Neural cell (in vitro differentiated cells): ENCODE measurements around the gene ASTL. TPM values are rescaled to one million over a fixed set of nuclear protein-coding genes. Genes with fewer than 3 reads are reported as not detected.

Experiments used
- H2AFZ ChIP-seq: fragments of 200-600, 300-800 bp; sonication (generic), shearing (Covaris generic); 2 replicates; pipeline ENCODE4 v1.6.0; 2014; ENCODE audit warnings: low read depth, mild to moderate bottlenecking, antibody characterized with exemption, low read length, moderate library complexity
- H3F3A ChIP-seq: fragments of 200-600 bp; shearing (Covaris generic); 2 replicates; pipeline ENCODE4 v1.6.1; 2016; ENCODE audit warnings: mild to moderate bottlenecking, moderate library complexity, mixed read lengths, antibody characterized with exemption, low read length; ENCODE audit not compliant: insufficient read depth, poor library complexity, severe bottlenecking
- H3K27ac ChIP-seq: fragments of 200-600, 300-800 bp; sonication (generic), shearing (Covaris generic); 2 replicates; pipeline ENCODE4 v1.5.1; 2014; ENCODE audit warnings: mild to moderate bottlenecking, low read length, moderate library complexity
- H3K27me3 ChIP-seq: fragments of 300-800, 200-600 bp; sonication (generic), shearing (Covaris generic); 2 replicates; pipeline ENCODE4 v1.6.0; 2014; ENCODE audit warnings: mild to moderate bottlenecking, low read depth, low read length, moderate library complexity; ENCODE audit not compliant: insufficient read depth
- H3K36me3 ChIP-seq: fragments of 300-800, 200-600 bp; sonication (generic), shearing (Covaris generic); 2 replicates; pipeline ENCODE4 v1.5.1; 2014; ENCODE audit warnings: mild to moderate bottlenecking, antibody characterized with exemption, low read length, moderate library complexity; ENCODE audit not compliant: insufficient read depth
- H3K4me2 ChIP-seq: fragments of 300-800, 200-600 bp; sonication (generic), shearing (Covaris generic); 2 replicates; pipeline ENCODE4 v1.6.0; 2014; ENCODE audit warnings: mild to moderate bottlenecking, low read length
- H3K4me3 ChIP-seq: fragments of 300-800, 200-600 bp; sonication (generic), shearing (Covaris generic); 2 replicates; pipeline ENCODE4 v1.5.1; 2014; ENCODE audit warnings: mild to moderate bottlenecking, low read length, moderate library complexity
- H3K79me2 ChIP-seq: fragments of 200-600 bp; shearing (Covaris generic); replicated peaks from 2 replicates; pipeline ENCODE4 v1.6.0; 2014; ENCODE audit warnings: mild to moderate bottlenecking, low read length, moderate library complexity; ENCODE audit not compliant: insufficient read depth
- H3K9ac ChIP-seq: fragments of 300-800, 200-600 bp; sonication (generic), shearing (Covaris generic); 2 replicates; pipeline ENCODE4 v1.6.1; 2016; ENCODE audit warnings: mild to moderate bottlenecking, low read length, mixed read lengths
- H3K9me2 ChIP-seq: fragments of 200-600 bp; shearing (Covaris generic); 2 replicates; pipeline ENCODE4 v1.6.1; 2016; ENCODE audit warnings: mild to moderate bottlenecking, low read length, mixed read lengths; ENCODE audit not compliant: insufficient read depth
- H3K9me3 ChIP-seq: fragments of 200-600, 300-800 bp; sonication (generic), shearing (Covaris generic); 2 replicates; pipeline ENCODE4 v1.6.1; 2016; ENCODE audit warnings: mild to moderate bottlenecking, mixed run types, low read length, moderate library complexity, mixed read lengths
- H4K20me1 ChIP-seq: fragments of 200-600 bp; shearing (Covaris generic); 2 replicates; pipeline ENCODE4 v1.6.1; 2016; ENCODE audit warnings: mild to moderate bottlenecking, mixed run types; ENCODE audit not compliant: insufficient read depth
- EP300 ChIP-seq: fragments of 450-650 bp; conservative IDR thresholded peaks from 2 replicates; pipeline ENCODE4 v1.6.1; 2014; ENCODE audit warnings: antibody characterized with exemption, mild to moderate bottlenecking, moderate library complexity; ENCODE audit not compliant: poor library complexity, severe bottlenecking
- EZH2 ChIP-seq: fragments of 200-600, 300-800 bp; shearing (Covaris generic), sonication (generic); IDR thresholded peaks from 2 replicates; pipeline ENCODE4 v1.6.1; 2014; ENCODE audit warnings: antibody characterized with exemption, low read length, borderline replicate concordance, mild to moderate bottlenecking; ENCODE audit not compliant: insufficient read depth, poor library complexity, severe bottlenecking
- MXI1 ChIP-seq: fragments of 450-650 bp; conservative IDR thresholded peaks from 2 replicates; pipeline ENCODE4 v1.6.1; 2014; ENCODE audit warnings: antibody characterized with exemption, mild to moderate bottlenecking; ENCODE audit not compliant: poor library complexity, severe bottlenecking
- POLR2AphosphoS5 ChIP-seq: IDR thresholded peaks from 2 replicates; pipeline ENCODE4 v1.6.1; 2012
- RAD21 ChIP-seq: fragments of 450-650 bp; conservative IDR thresholded peaks from 2 replicates; pipeline ENCODE4 v1.6.1; 2014; ENCODE audit warnings: antibody characterized with exemption, mild to moderate bottlenecking, moderate library complexity
- SMC3 ChIP-seq: fragments of 450-650 bp; conservative IDR thresholded peaks from 2 replicates; pipeline ENCODE4 v1.6.1; 2014; ENCODE audit warnings: antibody characterized with exemption, mild to moderate bottlenecking, moderate library complexity; ENCODE audit not compliant: poor library complexity
- TAF1 ChIP-seq: IDR thresholded peaks from 2 replicates; pipeline ENCODE4 v1.6.1; 2012; ENCODE audit warnings: low read depth
- polyA plus RNA-seq: library from polyadenylated mRNA; depleted of rRNA; stranded (reverse); fragments of >200 nt; gene quantifications from 2 replicates; pipeline ENCODE4 v1.2.3, GENCODE V29; 2014
- TF ChIP-seq, protein P1 (sequence below): IDR thresholded peaks from 2 replicates; pipeline ENCODE4 v1.6.1; 2012; ENCODE audit warnings: borderline replicate concordance
- TF ChIP-seq, protein P2 (sequence below): fragments of 450-650 bp; IDR thresholded peaks from 2 replicates; pipeline ENCODE4 v1.5.1; 2014; ENCODE audit warnings: antibody characterized with exemption, mild to moderate bottlenecking, moderate library complexity; ENCODE audit not compliant: poor library complexity, severe bottlenecking

ASTL gene
- polyA plus RNA-seq, 1 donor from 2014 or later, result not detected

DNA sequence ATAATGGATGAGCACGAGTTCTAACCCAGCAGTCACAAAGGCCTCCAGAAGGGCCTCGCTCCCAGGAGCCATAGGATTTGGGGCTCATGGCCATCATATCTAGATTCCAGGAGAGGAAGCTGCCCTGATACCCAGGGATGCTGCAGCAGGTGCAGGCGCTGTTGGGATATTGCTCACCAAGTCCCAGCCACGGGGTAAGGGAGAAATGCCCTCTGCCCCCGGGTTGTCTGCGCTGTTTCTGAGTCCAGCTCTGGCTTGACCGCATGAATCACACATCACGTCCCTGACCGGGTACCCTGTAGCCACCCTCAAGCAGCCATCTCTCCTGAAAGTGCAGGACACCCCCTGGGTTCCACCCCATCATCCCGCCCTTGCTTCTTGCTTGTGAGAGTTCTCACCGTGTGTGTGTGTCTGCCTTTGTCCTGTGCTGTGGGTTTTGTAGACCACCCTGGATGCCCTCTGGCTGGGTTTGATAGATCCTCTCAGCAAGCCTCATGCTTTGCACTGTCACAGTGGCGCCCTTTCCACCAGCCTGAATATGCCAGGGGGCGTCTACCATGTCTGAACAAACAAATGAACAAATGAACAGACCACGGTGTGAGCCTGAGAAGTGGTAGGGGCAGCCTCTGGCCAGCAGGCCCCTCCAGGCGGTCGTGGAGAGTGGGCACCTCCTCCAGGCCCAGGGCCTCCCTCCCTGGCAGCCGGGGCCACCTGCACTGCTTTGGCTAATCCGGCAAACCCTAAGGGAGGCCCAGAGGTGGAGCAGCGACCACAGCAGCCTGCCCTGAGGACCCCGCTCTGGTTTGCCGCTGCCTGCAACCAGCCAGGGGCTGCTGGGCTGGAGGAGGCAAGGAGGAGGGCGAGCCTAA is 54.1 kb downstream of the ASTL start:
- H3K79me2 ChIP-seq, result no peaks in the 10 kb centered on the region
- no peak overlapping the region for H3K4me3 ChIP-seq
- no peak overlapping the region for H3K27ac ChIP-seq
- H3F3A ChIP-seq, result no peaks in the 10 kb centered on the region
- no peak overlapping the region for H2AFZ ChIP-seq
- no peaks in the 10 kb centered on the region for H3K9me2 ChIP-seq
- TF ChIP-seq, protein P1, sequence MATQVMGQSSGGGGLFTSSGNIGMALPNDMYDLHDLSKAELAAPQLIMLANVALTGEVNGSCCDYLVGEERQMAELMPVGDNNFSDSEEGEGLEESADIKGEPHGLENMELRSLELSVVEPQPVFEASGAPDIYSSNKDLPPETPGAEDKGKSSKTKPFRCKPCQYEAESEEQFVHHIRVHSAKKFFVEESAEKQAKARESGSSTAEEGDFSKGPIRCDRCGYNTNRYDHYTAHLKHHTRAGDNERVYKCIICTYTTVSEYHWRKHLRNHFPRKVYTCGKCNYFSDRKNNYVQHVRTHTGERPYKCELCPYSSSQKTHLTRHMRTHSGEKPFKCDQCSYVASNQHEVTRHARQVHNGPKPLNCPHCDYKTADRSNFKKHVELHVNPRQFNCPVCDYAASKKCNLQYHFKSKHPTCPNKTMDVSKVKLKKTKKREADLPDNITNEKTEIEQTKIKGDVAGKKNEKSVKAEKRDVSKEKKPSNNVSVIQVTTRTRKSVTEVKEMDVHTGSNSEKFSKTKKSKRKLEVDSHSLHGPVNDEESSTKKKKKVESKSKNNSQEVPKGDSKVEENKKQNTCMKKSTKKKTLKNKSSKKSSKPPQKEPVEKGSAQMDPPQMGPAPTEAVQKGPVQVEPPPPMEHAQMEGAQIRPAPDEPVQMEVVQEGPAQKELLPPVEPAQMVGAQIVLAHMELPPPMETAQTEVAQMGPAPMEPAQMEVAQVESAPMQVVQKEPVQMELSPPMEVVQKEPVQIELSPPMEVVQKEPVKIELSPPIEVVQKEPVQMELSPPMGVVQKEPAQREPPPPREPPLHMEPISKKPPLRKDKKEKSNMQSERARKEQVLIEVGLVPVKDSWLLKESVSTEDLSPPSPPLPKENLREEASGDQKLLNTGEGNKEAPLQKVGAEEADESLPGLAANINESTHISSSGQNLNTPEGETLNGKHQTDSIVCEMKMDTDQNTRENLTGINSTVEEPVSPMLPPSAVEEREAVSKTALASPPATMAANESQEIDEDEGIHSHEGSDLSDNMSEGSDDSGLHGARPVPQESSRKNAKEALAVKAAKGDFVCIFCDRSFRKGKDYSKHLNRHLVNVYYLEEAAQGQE, result no peak
- TF ChIP-seq RAD21 (no peak), EZH2 (no peak), SMC3 (no peak), POLR2AphosphoS5 (no peak), EP300 (no peak), MXI1 (no peak), TAF1 (no peak)
- TF ChIP-seq, protein P2, sequence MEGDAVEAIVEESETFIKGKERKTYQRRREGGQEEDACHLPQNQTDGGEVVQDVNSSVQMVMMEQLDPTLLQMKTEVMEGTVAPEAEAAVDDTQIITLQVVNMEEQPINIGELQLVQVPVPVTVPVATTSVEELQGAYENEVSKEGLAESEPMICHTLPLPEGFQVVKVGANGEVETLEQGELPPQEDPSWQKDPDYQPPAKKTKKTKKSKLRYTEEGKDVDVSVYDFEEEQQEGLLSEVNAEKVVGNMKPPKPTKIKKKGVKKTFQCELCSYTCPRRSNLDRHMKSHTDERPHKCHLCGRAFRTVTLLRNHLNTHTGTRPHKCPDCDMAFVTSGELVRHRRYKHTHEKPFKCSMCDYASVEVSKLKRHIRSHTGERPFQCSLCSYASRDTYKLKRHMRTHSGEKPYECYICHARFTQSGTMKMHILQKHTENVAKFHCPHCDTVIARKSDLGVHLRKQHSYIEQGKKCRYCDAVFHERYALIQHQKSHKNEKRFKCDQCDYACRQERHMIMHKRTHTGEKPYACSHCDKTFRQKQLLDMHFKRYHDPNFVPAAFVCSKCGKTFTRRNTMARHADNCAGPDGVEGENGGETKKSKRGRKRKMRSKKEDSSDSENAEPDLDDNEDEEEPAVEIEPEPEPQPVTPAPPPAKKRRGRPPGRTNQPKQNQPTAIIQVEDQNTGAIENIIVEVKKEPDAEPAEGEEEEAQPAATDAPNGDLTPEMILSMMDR, result no peak
- no peaks in the 10 kb centered on the region for H3K9me3 ChIP-seq
- no peak overlapping the region for H3K9ac ChIP-seq
- H3K27me3 ChIP-seq, result no peaks in the 10 kb centered on the region
- no peaks in the 10 kb centered on the region for H3K36me3 ChIP-seq
- H3K4me2 ChIP-seq, result no peak overlapping the region
- H4K20me1 ChIP-seq, result no peaks in the 10 kb centered on the region

DNA sequence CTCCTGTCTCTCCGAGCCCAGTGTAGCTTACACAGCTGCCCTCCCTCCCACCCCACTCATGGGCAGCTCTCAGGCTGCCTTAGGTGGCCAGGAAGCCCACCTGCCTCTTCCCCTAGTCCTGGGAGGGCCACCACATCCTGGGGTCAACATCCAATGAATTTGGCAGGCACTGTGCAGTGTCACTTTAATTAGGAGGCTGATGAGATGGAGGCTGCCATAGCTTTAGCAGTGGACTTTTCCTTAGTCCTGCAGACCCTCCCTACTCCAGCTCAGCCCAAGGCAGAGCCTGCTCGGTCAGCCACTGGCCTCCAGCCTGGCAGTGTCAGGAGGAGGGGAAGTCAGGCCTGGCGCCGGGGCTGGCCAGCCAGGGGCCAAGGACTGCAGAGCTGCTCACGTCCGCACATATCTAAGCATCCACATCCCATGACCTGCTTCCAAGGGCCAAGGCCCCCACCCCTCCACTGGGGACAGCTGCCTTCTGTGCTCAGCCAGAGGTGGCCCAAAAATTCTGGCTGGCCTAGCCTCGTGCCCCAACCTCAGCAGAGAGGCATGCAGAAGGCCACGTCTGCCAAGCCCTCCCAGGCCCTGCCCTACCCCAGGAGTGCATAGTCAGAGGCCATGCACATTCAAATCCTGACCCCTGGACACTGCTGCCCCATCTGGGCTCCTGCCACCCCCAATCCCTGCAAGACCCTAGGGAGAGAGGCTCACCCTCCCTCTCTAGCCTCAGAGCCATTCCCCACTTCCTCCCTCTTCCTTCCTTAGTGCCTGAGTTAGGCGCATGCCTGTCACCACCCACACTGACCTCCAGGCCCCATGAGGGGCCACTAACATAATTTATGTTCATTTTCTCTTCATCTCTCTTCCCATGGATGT is 55.0 kb downstream of the ASTL start:
- no peak overlapping the region for H2AFZ ChIP-seq
- TF ChIP-seq, protein P2, result no peak
- no peak for TF ChIP-seq TAF1
- TF ChIP-seq RAD21, result no peak
- TF ChIP-seq MXI1, result no peak
- TF ChIP-seq EP300, result no peak
- TF ChIP-seq, protein P1, result no peak
- no peak for TF ChIP-seq EZH2
- TF ChIP-seq SMC3, result no peak
- TF ChIP-seq POLR2AphosphoS5, result no peak
- no peaks in the 10 kb centered on the region for H3K36me3 ChIP-seq
- no peaks in the 10 kb centered on the region for H3K27me3 ChIP-seq
- no peaks in the 10 kb centered on the region for H3K9me2 ChIP-seq
- H3F3A ChIP-seq, result no peaks in the 10 kb centered on the region
- no peaks in the 10 kb centered on the region for H3K9me3 ChIP-seq
- H3K9ac ChIP-seq, result no peak overlapping the region
- H3K27ac ChIP-seq, result no peak overlapping the region
- H4K20me1 ChIP-seq, result no peaks in the 10 kb centered on the region
- no peak overlapping the region for H3K4me3 ChIP-seq
- no peaks in the 10 kb centered on the region for H3K79me2 ChIP-seq
- H3K4me2 ChIP-seq, result no peak overlapping the region
